Keratinocyte (primary cell): ENCODE data around the gene GANC. TPM values are rescaled to one million over a fixed set of nuclear protein-coding genes. Genes with fewer than 3 reads are reported as not detected.

Experiments used
- DNase-seq: peaks from one replicate; pipeline ENCODE4 v3.0.0-alpha.2; 2011; ENCODE audit warnings: low read depth, missing footprints, low spot score
- FAIRE-seq: peaks from 2 replicates; lab custom pipeline; 2011; peaks lifted over from hg19 to GRCh38; lab: Jason Lieb, UNC
- H2AFZ ChIP-seq: 2 replicates; pipeline ENCODE4 v1.6.0; 2012; ENCODE audit warnings: low read length, control low read depth, inconsistent platforms; ENCODE audit not compliant: control insufficient read depth
- H3K27ac ChIP-seq: 2 replicates; pipeline ENCODE4 v1.5.1; 2011; ENCODE audit warnings: low read length; ENCODE audit not compliant: control insufficient read depth, insufficient read depth
- H3K27me3 ChIP-seq: 3 replicates; pipeline ENCODE4 v1.6.0; 2011; ENCODE audit warnings: low read length; ENCODE audit not compliant: control insufficient read depth, insufficient read depth; ENCODE audit errors: extremely low read depth
- H3K36me3 ChIP-seq, 2 experiments: 2 replicates in 1 of 2; 3 replicates in 1 of 2; pipeline ENCODE4 v1.5.1; 2011; ENCODE audit warnings: low read length in 2 of 2, mild to moderate bottlenecking in 1 of 2; ENCODE audit not compliant: control insufficient read depth in 2 of 2, insufficient read depth in 2 of 2; ENCODE audit errors: extremely low read depth in 1 of 2
- H3K4me1 ChIP-seq: 3 replicates; pipeline ENCODE4 v1.5.1; 2011; ENCODE audit warnings: low read length; ENCODE audit not compliant: control insufficient read depth, insufficient read depth; ENCODE audit errors: extremely low read depth
- H3K4me2 ChIP-seq: 3 replicates; pipeline ENCODE4 v1.6.0; 2011; ENCODE audit warnings: low read depth, low read length; ENCODE audit not compliant: control insufficient read depth, insufficient read depth; ENCODE audit errors: extremely low read depth
- H3K4me3 ChIP-seq, 3 experiments: fragments of 200-600 bp in 1 of 3; sonication (generic) in 1 of 3; 2 replicates in 2 of 3; 3 replicates in 1 of 3; pipeline ENCODE4 v1.5.1; 2011 to 2016; ENCODE audit warnings: low read length in 3 of 3, mild to moderate bottlenecking in 3 of 3, control low read depth in 2 of 3, inconsistent platforms in 1 of 3, low read depth in 1 of 3, mixed read lengths in 1 of 3, mixed run types in 1 of 3, moderate library complexity in 1 of 3; ENCODE audit not compliant: control insufficient read depth in 2 of 3, insufficient read depth in 2 of 3; ENCODE audit errors: extremely low read depth in 1 of 3
- H3K79me2 ChIP-seq: 2 replicates; pipeline ENCODE4 v1.6.0; 2012; ENCODE audit warnings: low read length; ENCODE audit not compliant: control insufficient read depth, insufficient read depth
- H3K9ac ChIP-seq: 3 replicates; pipeline ENCODE4 v1.6.0; 2011; ENCODE audit warnings: low read length; ENCODE audit not compliant: control insufficient read depth, insufficient read depth; ENCODE audit errors: extremely low read depth
- H3K9me1 ChIP-seq: 3 replicates; pipeline ENCODE4 v1.6.0; 2011; ENCODE audit warnings: low read length; ENCODE audit not compliant: control insufficient read depth, insufficient read depth; ENCODE audit errors: extremely low read depth
- H3K9me3 ChIP-seq: 2 replicates; pipeline ENCODE4 v1.5.1; 2012; ENCODE audit warnings: low read depth, low read length; ENCODE audit not compliant: control insufficient read depth
- H4K20me1 ChIP-seq: 3 replicates; pipeline ENCODE4 v1.6.0; 2011; ENCODE audit warnings: low read length; ENCODE audit not compliant: control insufficient read depth, insufficient read depth; ENCODE audit errors: extremely low read depth
- CTCF ChIP-seq, 3 experiments: IDR thresholded peaks in 1 of 3; conservative IDR thresholded peaks in 1 of 3; optimal IDR thresholded peaks in 1 of 3; 2 replicates in 2 of 3; 3 replicates in 1 of 3; pipeline versions ENCODE3 to v1.5.1; 2011; ENCODE audit warnings: low read length in 3 of 3, mild to moderate bottlenecking in 3 of 3, moderate library complexity in 2 of 3, control low read depth in 1 of 3, inconsistent platforms in 1 of 3; ENCODE audit not compliant: insufficient read depth in 2 of 3; ENCODE audit errors: extremely low read depth in 1 of 3
- EZH2 ChIP-seq: IDR thresholded peaks from one replicate; pipeline ENCODE4 v1.6.1; 2012; ENCODE audit warnings: inconsistent platforms, mild to moderate bottlenecking, low read length, moderate library complexity
- dilution Hi-C: fragments of 300-500 bp; cut with MboI; formaldehyde crosslinking; loops from one replicate; pipeline ENCODE4 v1.7.0; 2020; ENCODE audit warnings: low sequenced_read_pairs; ENCODE audit not compliant: extremely low pct_ligation_motif_present
- polyA plus RNA-seq, 5 experiments: library from polyadenylated mRNA; depleted of rRNA in 3 of 5; stranded (reverse) in 3 of 5; stranded (forward) in 1 of 5; unstranded in 1 of 5; fragments of >200 nt; gene quantifications; 1 replicate in 1 of 5; 2 replicates in 3 of 5; 3 replicates in 1 of 5; pipeline versions ENCODE4 v1.2.1 to v1.2.3, GENCODE V29; 2011 to 2012; ENCODE audit warnings: missing spikeins in 2 of 5, low read depth in 1 of 5, low replicate concordance in 1 of 5

The GANC gene
- polyA plus RNA-seq, 1 donor (not counting 4 experiments of a cell fraction or from before 2014, with no cell fraction given) = 46.2 TPM

GRCh38 chr15:42402455-42403205 is 129.6 kb downstream of the GANC start:
- DNase-seq (no peak), FAIRE-seq (no peak)
- Histone ChIP-seq H4K20me1 (no peaks in the 10 kb centered on the region), H3K9ac (no peak overlapping the region), H3K36me3 (peaks cover 0 to 27% of the 10 kb centered on the region in 2 experiments), H3K79me2 (no peaks in the 10 kb centered on the region), H3K27me3 (no peaks in the 10 kb centered on the region), H3K4me3 (no peak overlapping the region), H3K9me3 (no peaks in the 10 kb centered on the region), H2AFZ (no peak overlapping the region), H3K9me1 (no peaks in the 10 kb centered on the region), H3K27ac (no peak overlapping the region), H3K4me2 (no peak overlapping the region), H3K4me1 (peaks cover 10% of the 10 kb centered on the region)
- no peak for TF ChIP-seq EZH2
- no peak for TF ChIP-seq CTCF (optimal IDR thresholded peaks at IDR 0.05 in 1 of 3, IDR thresholded peaks at IDR 0.05 in 1 of 3, conservative IDR thresholded peaks at IDR 0.05 in 1 of 3; ENCODE audit: extremely low read depth in 1 of 3, insufficient read depth in 2 of 3, low read length in 3 of 3)
- dilution Hi-C loops = no loop called here

- H3K4me1 ChIP-seq = peaks cover 10% of the 10 kb centered on the region
- H3K9me3 ChIP-seq = no peaks in the 10 kb centered on the region
- DNase-seq (no peak), FAIRE-seq (no peak)
- no peak overlapping the region for H3K9ac ChIP-seq
- no peak overlapping the region for H2AFZ ChIP-seq
- no peak overlapping the region for H3K27ac ChIP-seq
- no peaks in the 10 kb centered on the region for H3K79me2 ChIP-seq
- no peak overlapping the region for H3K4me3 ChIP-seq
- peaks cover 0 to 29% of the 10 kb centered on the region in 2 experiments for H3K36me3 ChIP-seq
- dilution Hi-C loops = no loop called here
- H4K20me1 ChIP-seq = no peaks in the 10 kb centered on the region
- H3K27me3 ChIP-seq = no peaks in the 10 kb centered on the region
- no peaks in the 10 kb centered on the region for H3K9me1 ChIP-seq
- TF ChIP-seq EZH2 = no peak
- TF ChIP-seq CTCF (optimal IDR thresholded peaks at IDR 0.05 in 1 of 3, IDR thresholded peaks at IDR 0.05 in 1 of 3, conservative IDR thresholded peaks at IDR 0.05 in 1 of 3; ENCODE audit: extremely low read depth in 1 of 3, insufficient read depth in 2 of 3, low read length in 3 of 3) = no peak
- H3K4me2 ChIP-seq = no peak overlapping the region
These were observed 130.4 kb downstream of the GANC start for GRCh38 chr15:42403389-42403788.
